ENCODE results near the gene MMRN1. TPM values are rescaled to one million over a fixed set of nuclear protein-coding genes. Genes with fewer than 3 reads are reported as not detected.

The MMRN1 gene
- total RNA-seq, 4 donors from 2014 or later: 3.0 to 27.9 (median 8.0) TPM

DNA sequence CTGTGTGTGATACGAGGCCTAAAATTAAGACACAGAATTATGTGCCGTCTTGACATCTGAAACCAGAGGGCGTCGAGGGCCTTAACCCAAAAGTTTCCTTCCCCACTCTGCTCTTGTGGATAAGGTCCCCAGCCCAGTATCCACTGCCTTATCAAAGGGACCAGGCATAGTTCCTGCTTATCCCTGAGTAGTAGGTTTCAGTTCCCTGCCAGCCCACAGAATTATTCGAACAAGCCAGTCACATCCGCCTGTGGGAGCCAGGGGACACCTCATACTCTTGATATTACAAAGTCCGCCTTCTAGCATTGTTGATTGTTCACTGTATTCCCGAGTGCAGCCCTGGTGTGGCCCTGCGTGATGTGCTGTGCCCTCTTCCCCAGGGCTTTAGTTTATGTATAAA is 5.4 kb upstream of the MMRN1 start:
- TF ChIP-seq POLR2AphosphoS5 (IDR thresholded peaks at IDR 0.05): no peak
- no peak for TF ChIP-seq EP300 (IDR thresholded peaks at IDR 0.05; ENCODE audit: low read depth)
- TF ChIP-seq POLR2A (IDR thresholded peaks at IDR 0.05): no peak
- TF ChIP-seq, protein P1, sequence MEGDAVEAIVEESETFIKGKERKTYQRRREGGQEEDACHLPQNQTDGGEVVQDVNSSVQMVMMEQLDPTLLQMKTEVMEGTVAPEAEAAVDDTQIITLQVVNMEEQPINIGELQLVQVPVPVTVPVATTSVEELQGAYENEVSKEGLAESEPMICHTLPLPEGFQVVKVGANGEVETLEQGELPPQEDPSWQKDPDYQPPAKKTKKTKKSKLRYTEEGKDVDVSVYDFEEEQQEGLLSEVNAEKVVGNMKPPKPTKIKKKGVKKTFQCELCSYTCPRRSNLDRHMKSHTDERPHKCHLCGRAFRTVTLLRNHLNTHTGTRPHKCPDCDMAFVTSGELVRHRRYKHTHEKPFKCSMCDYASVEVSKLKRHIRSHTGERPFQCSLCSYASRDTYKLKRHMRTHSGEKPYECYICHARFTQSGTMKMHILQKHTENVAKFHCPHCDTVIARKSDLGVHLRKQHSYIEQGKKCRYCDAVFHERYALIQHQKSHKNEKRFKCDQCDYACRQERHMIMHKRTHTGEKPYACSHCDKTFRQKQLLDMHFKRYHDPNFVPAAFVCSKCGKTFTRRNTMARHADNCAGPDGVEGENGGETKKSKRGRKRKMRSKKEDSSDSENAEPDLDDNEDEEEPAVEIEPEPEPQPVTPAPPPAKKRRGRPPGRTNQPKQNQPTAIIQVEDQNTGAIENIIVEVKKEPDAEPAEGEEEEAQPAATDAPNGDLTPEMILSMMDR (IDR thresholded peaks at IDR 0.05): no peak
- H3K4me3 ChIP-seq: no peak overlapping the region
- in situ Hi-C loops (cut with MboI; ENCODE audit: low pct_ligation_motif_present in 1 of 4, low pct_unique_long_range_greater_than_20kb in 1 of 4, low sequenced_read_pairs in 3 of 4) (no loop called here), intact Hi-C loops (cut with DNase I; ENCODE audit: low total_unique reads) (no loop called here)
- no peak overlapping the region for H3K27ac ChIP-seq
- no peak for DNase-seq
- H3K36me3 ChIP-seq: no peaks in the 10 kb centered on the region
- H3K4me1 ChIP-seq: no peaks in the 10 kb centered on the region
- H3K9me3 ChIP-seq: no peaks in the 10 kb centered on the region
- 56 to 61% methylated on average over 6 to 9 of the region's 9 CpGs for WGBS, 2 donors (ENCODE audit: low coverage in 1 of 2)
- H3K27me3 ChIP-seq: no peaks in the 10 kb centered on the region

DNA sequence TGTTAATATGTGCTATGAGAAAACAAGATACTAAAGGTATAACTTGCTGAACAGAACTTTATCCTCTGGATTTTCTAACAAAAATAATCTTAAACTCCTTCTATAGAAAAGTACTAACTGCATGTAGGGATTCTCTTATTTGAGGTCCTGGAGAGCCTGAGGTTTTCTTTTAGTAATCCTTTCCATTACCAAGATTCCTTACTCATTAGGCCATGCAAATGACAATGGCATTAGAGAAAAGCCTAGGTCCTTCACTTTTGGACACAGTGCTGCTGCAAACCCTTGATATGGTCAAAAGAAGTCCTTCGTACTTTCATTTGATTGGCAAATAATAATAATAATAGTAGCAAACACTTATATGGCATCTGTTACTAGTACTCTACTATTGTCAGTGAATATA is 3.2 kb downstream of the MMRN1 start:
- in situ Hi-C loops (cut with MboI; ENCODE audit: low pct_ligation_motif_present in 1 of 4, low pct_unique_long_range_greater_than_20kb in 1 of 4, low sequenced_read_pairs in 3 of 4): no loop called here
- Histone ChIP-seq H3K36me3 (no peaks in the 10 kb centered on the region), H3K27ac (no peak overlapping the region), H3K9me3 (no peaks in the 10 kb centered on the region), H3K27me3 (no peaks in the 10 kb centered on the region), H3K4me1 (no peaks in the 10 kb centered on the region), H3K4me3 (no peak overlapping the region)
- intact Hi-C loops (cut with DNase I; ENCODE audit: low total_unique reads): no loop called here
- no peak for DNase-seq
- 54 to 83% methylated on average over 1 of the region's 1 CpG for WGBS, 2 donors (ENCODE audit: low coverage in 1 of 2)
- TF ChIP-seq, protein P1 (IDR thresholded peaks at IDR 0.05): no peak
- no peak for TF ChIP-seq EP300 (IDR thresholded peaks at IDR 0.05; ENCODE audit: low read depth)
- no peak for TF ChIP-seq POLR2AphosphoS5 (IDR thresholded peaks at IDR 0.05)
- no peak for TF ChIP-seq POLR2A (IDR thresholded peaks at IDR 0.05)

DNA sequence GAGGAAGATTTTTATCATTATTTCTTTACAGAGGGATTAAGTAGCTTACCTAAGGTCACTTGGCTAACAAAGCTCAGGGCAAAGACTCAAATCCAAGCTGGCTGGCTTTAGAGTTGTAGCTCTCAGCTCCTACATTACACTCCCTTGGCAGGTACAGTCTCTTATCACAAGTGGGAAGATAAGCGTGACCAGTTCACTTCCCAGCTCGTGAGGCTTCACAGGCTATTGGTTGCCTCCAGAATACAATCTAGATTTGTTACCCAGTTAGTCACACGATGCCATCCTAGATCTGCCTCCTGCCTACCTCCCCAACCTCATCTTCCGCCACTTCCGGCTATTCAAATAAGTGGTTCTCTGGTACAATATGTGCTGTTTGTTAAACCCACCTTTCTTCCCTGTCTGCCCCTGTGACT is 3.7 kb downstream of the MMRN1 start:
- no peak for DNase-seq
- in situ Hi-C loops (cut with MboI; ENCODE audit: low pct_ligation_motif_present in 1 of 4, low pct_unique_long_range_greater_than_20kb in 1 of 4, low sequenced_read_pairs in 3 of 4) (no loop called here), intact Hi-C loops (cut with DNase I; ENCODE audit: low total_unique reads) (no loop called here)
- Histone ChIP-seq H3K4me3 (no peak overlapping the region), H3K27me3 (no peaks in the 10 kb centered on the region), H3K9me3 (no peaks in the 10 kb centered on the region), H3K27ac (no peak overlapping the region), H3K36me3 (no peaks in the 10 kb centered on the region), H3K4me1 (no peaks in the 10 kb centered on the region)
- TF ChIP-seq POLR2A (IDR thresholded peaks at IDR 0.05): no peak
- TF ChIP-seq EP300 (IDR thresholded peaks at IDR 0.05; ENCODE audit: low read depth): no peak
- no peak for TF ChIP-seq POLR2AphosphoS5 (IDR thresholded peaks at IDR 0.05)
- TF ChIP-seq, protein P1 (IDR thresholded peaks at IDR 0.05): no peak
- 48 to 50% methylated on average over 2 to 5 of the region's 5 CpGs for WGBS, 2 donors (ENCODE audit: low coverage in 1 of 2)

DNA sequence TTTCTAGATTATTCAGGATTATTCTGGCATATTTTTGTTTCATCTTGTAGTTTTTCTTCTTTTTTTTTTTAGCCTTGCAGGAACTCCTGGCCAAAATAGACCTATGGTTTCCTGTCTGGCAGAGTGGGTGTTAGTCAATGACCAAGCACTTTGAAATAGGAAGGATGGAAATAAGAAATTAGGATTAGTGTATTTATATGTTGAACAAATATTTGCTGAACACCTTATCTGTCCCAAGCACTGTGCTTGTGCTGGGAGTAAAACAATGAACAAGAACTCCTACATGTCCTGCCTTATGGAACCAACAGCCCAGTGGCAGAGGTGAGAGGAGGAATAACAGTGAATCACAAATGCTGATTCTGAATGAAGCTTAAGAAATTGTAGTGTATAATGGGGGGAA is 4.5 kb downstream of the MMRN1 start:
- no peak for DNase-seq
- no peaks in the 10 kb centered on the region for H3K9me3 ChIP-seq
- no peaks in the 10 kb centered on the region for H3K4me1 ChIP-seq
- H3K36me3 ChIP-seq: no peaks in the 10 kb centered on the region
- intact Hi-C loops (cut with DNase I; ENCODE audit: low total_unique reads) (no loop called here), in situ Hi-C loops (cut with MboI; ENCODE audit: low pct_ligation_motif_present in 1 of 4, low pct_unique_long_range_greater_than_20kb in 1 of 4, low sequenced_read_pairs in 3 of 4) (no loop called here)
- TF ChIP-seq POLR2A (IDR thresholded peaks at IDR 0.05) (no peak), EP300 (IDR thresholded peaks at IDR 0.05; ENCODE audit: low read depth) (no peak), POLR2AphosphoS5 (IDR thresholded peaks at IDR 0.05) (no peak)
- TF ChIP-seq, protein P1 (IDR thresholded peaks at IDR 0.05): no peak
- H3K4me3 ChIP-seq: no peak overlapping the region
- no peak overlapping the region for H3K27ac ChIP-seq
- no peaks in the 10 kb centered on the region for H3K27me3 ChIP-seq

All from transverse colon (tissue), 4 donors.